IMR-90 (cell line): ENCODE results near the gene CRYM.

Experiments used
- CEBPB ChIP-seq: IDR thresholded peaks from 2 replicates; pipeline ENCODE4 v1.6.1; 2012; ENCODE audit warnings: low read depth, low read length, improper control_type of control experiment
- CHD1 ChIP-seq: IDR thresholded peaks from 2 replicates; pipeline ENCODE4 v1.6.1; 2012; ENCODE audit warnings: low read depth, low read length, improper control_type of control experiment
- POLR2A ChIP-seq: IDR thresholded peaks from 2 replicates; pipeline ENCODE4 v1.6.1; 2012; ENCODE audit warnings: mild to moderate bottlenecking, low read depth, low read length
- RAD21 ChIP-seq: IDR thresholded peaks from 2 replicates; pipeline ENCODE4 v1.6.1; 2012; ENCODE audit warnings: low read length, improper control_type of control experiment
- TF ChIP-seq, protein P1 (sequence below): conservative IDR thresholded peaks from 2 replicates; pipeline ENCODE4 v1.5.1; 2012; ENCODE audit warnings: mild to moderate bottlenecking, low read depth, low read length, improper control_type of control experiment

DNA sequence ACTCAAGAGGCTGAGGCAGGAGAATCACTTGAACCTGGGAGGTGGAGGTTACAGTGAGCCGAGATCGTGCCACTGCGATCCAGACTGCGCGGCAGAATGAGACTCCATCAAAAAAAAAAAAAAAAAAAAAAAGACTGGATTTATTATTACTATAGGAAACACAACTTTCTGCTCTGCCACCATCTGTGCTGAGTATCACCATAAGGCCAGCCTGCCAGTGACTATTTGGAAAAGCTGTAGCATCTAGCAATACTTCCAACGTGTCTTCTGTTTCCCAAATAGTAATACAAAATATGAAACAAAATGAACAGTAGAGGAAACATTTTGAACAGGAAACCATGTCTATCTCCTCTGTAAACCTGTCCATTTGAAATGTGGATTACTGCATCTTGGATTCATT is 43.6 kb upstream of the CRYM start:
- TF ChIP-seq POLR2A (no peak), RAD21 (no peak), CEBPB (no peak), CHD1 (no peak)
- TF ChIP-seq, protein P1, sequence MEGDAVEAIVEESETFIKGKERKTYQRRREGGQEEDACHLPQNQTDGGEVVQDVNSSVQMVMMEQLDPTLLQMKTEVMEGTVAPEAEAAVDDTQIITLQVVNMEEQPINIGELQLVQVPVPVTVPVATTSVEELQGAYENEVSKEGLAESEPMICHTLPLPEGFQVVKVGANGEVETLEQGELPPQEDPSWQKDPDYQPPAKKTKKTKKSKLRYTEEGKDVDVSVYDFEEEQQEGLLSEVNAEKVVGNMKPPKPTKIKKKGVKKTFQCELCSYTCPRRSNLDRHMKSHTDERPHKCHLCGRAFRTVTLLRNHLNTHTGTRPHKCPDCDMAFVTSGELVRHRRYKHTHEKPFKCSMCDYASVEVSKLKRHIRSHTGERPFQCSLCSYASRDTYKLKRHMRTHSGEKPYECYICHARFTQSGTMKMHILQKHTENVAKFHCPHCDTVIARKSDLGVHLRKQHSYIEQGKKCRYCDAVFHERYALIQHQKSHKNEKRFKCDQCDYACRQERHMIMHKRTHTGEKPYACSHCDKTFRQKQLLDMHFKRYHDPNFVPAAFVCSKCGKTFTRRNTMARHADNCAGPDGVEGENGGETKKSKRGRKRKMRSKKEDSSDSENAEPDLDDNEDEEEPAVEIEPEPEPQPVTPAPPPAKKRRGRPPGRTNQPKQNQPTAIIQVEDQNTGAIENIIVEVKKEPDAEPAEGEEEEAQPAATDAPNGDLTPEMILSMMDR: no peak
